Measurements from ENCODE around the gene APOO. TPM values are rescaled to one million over a fixed set of nuclear protein-coding genes. Genes with fewer than 3 reads are reported as not detected.

APOO gene
- total RNA-seq, 1 donor from 2014 or later: 81.0 TPM

GRCh38 chrX:23887451-23887850, 20.3 kb downstream of the APOO start:
- Mint-ChIP-seq H3K4me3 (no peak overlapping the region), H3K27ac (no peak overlapping the region), H3K36me3 (peaks cover 26% of the 10 kb centered on the region), H3K9me3 (peaks cover 3% of the 10 kb centered on the region), H3K4me1 (peaks cover 16% of the 10 kb centered on the region), H3K27me3 (ENCODE audit: insufficient read depth, low read depth) (peaks cover 3% of the 10 kb centered on the region)
- DNase-seq (ENCODE audit: low spot score): no peak
- Histone ChIP-seq H3K9me3 (ENCODE audit: low read depth) (no peaks in the 10 kb centered on the region), H3K4me1 (peaks cover 23% of the 10 kb centered on the region), H3F3A (ENCODE audit: low read depth) (peaks cover 11% of the 10 kb centered on the region), H3K4me2 (no peak overlapping the region), H3K27ac (no peak overlapping the region), H2AFZ (replicated peaks) (no peak overlapping the region), H3K4me3 (no peak overlapping the region), H3K9ac (no peak overlapping the region), H3K27me3 (no peaks in the 10 kb centered on the region), H3K36me3 (no peaks in the 10 kb centered on the region), H4K20me1 (ENCODE audit: low read depth) (no peaks in the 10 kb centered on the region), H3K79me2 (ENCODE audit: low read depth) (no peaks in the 10 kb centered on the region)
- TF ChIP-seq CTCF (IDR thresholded peaks at IDR 0.05) (no peak), EZH2phosphoT487 (IDR thresholded peaks at IDR 0.05) (no peak), EZH2 (IDR thresholded peaks at IDR 0.05) (no peak)

GRCh38 chrX:23885803-23886202, 21.9 kb downstream of the APOO start:
- peaks cover 16% of the 10 kb centered on the region for H3K4me1 Mint-ChIP-seq
- H3F3A ChIP-seq (ENCODE audit: low read depth): peaks cover 11% of the 10 kb centered on the region
- no peak overlapping the region for H3K4me3 Mint-ChIP-seq
- no peak overlapping the region for H3K9ac ChIP-seq
- no peak overlapping the region for H3K4me3 ChIP-seq
- H4K20me1 ChIP-seq (ENCODE audit: low read depth): no peaks in the 10 kb centered on the region
- H3K36me3 ChIP-seq: no peaks in the 10 kb centered on the region
- no peak overlapping the region for H3K27ac ChIP-seq
- H3K4me2 ChIP-seq: peak overlapping the region; percentile 16
- DNase-seq (ENCODE audit: low spot score): no peak
- no peak overlapping the region for H3K27ac Mint-ChIP-seq
- TF ChIP-seq EZH2 (IDR thresholded peaks at IDR 0.05): no peak
- TF ChIP-seq CTCF (IDR thresholded peaks at IDR 0.05): no peak
- no peaks in the 10 kb centered on the region for H3K27me3 ChIP-seq
- H3K36me3 Mint-ChIP-seq: peaks cover 23% of the 10 kb centered on the region
- no peak overlapping the region for H2AFZ ChIP-seq (replicated peaks)
- peaks cover under 1% of the 10 kb centered on the region for H3K9me3 Mint-ChIP-seq
- no peaks in the 10 kb centered on the region for H3K27me3 Mint-ChIP-seq (ENCODE audit: insufficient read depth, low read depth)
- peaks cover 23% of the 10 kb centered on the region for H3K4me1 ChIP-seq
- no peaks in the 10 kb centered on the region for H3K9me3 ChIP-seq (ENCODE audit: low read depth)
- H3K79me2 ChIP-seq (ENCODE audit: low read depth): no peaks in the 10 kb centered on the region

GRCh38 chrX:23884427-23885024, 23.2 kb downstream of the APOO start:
- TF ChIP-seq CTCF (IDR thresholded peaks at IDR 0.05) (no peak), EZH2phosphoT487 (IDR thresholded peaks at IDR 0.05) (no peak), EZH2 (IDR thresholded peaks at IDR 0.05) (no peak)
- Histone ChIP-seq H3K27me3 (no peaks in the 10 kb centered on the region), H3K9me3 (ENCODE audit: low read depth) (no peaks in the 10 kb centered on the region), H2AFZ (replicated peaks) (no peak overlapping the region), H3K4me2 (no peak overlapping the region), H3K27ac (no peak overlapping the region), H4K20me1 (ENCODE audit: low read depth) (no peaks in the 10 kb centered on the region), H3K4me1 (peaks cover 23% of the 10 kb centered on the region), H3K4me3 (no peak overlapping the region), H3F3A (ENCODE audit: low read depth) (peaks cover 11% of the 10 kb centered on the region), H3K36me3 (no peaks in the 10 kb centered on the region), H3K9ac (no peak overlapping the region), H3K79me2 (ENCODE audit: low read depth) (no peaks in the 10 kb centered on the region)
- Mint-ChIP-seq H3K4me3 (no peak overlapping the region), H3K27me3 (ENCODE audit: insufficient read depth, low read depth) (no peaks in the 10 kb centered on the region), H3K27ac (no peak overlapping the region), H3K9me3 (no peaks in the 10 kb centered on the region), H3K36me3 (peaks cover 25% of the 10 kb centered on the region), H3K4me1 (peaks cover 16% of the 10 kb centered on the region)
- DNase-seq (ENCODE audit: low spot score): no peak
